ENCODE measurements around the gene LRRN2. TPM values are rescaled to one million over a fixed set of nuclear protein-coding genes. Genes with fewer than 3 reads are reported as not detected.

The LRRN2 gene
- total RNA-seq, 4 donors from 2014 or later = 2.0 to 8.6 (median 3.9) TPM

- no peak overlapping the region for H3K4me3 ChIP-seq (replicated peaks in 1 of 3)
- 39 to 45% methylated on average over 5 of the region's 5 CpGs for WGBS, 2 donors
- H3K4me1 ChIP-seq = no peaks in the 10 kb centered on the region
- H3K27ac ChIP-seq = no peak overlapping the region
- TF ChIP-seq POLR2A (IDR thresholded peaks at IDR 0.05) (no peak), CTCF (IDR thresholded peaks at IDR 0.05) (no peak)
- H3K36me3 ChIP-seq = no peaks in the 10 kb centered on the region
- no peak for DNase-seq
- intact Hi-C loops (cut with DNase I) = no loop called here
- no peaks in the 10 kb centered on the region for H3K27me3 ChIP-seq
- no peaks in the 10 kb centered on the region for H3K9me3 ChIP-seq
Observed at GRCh38 chr1:204703268-204703664, 17.7 kb upstream of the LRRN2 start.

- no peaks in the 10 kb centered on the region for H3K4me1 ChIP-seq
- intact Hi-C loops (cut with DNase I) = no loop called here
- no peak overlapping the region for H3K27ac ChIP-seq
- no peaks in the 10 kb centered on the region for H3K27me3 ChIP-seq
- no peak for DNase-seq
- 56 to 64% methylated on average over 6 to 8 of the region's 8 CpGs for WGBS, 2 donors
- TF ChIP-seq POLR2A (IDR thresholded peaks at IDR 0.05) = no peak
- no peak for TF ChIP-seq CTCF (IDR thresholded peaks at IDR 0.05)
- H3K36me3 ChIP-seq = no peaks in the 10 kb centered on the region
- H3K9me3 ChIP-seq = no peaks in the 10 kb centered on the region
- H3K4me3 ChIP-seq (replicated peaks in 1 of 3) = no peak overlapping the region
Observed at GRCh38 chr1:204702552-204703267, 17.2 kb upstream of the LRRN2 start.

GRCh38 chr1:204701229-204701628 lies 15.7 kb upstream of the LRRN2 start:
- 92 to 93% methylated on average over 3 of the region's 3 CpGs for WGBS, 2 donors
- no peaks in the 10 kb centered on the region for H3K36me3 ChIP-seq
- DNase-seq = no peak
- H3K4me3 ChIP-seq (replicated peaks in 1 of 3) = no peak overlapping the region
- intact Hi-C loops (cut with DNase I) = no loop called here
- no peak for TF ChIP-seq POLR2A (IDR thresholded peaks at IDR 0.05)
- no peaks in the 10 kb centered on the region for H3K4me1 ChIP-seq
- no peaks in the 10 kb centered on the region for H3K27me3 ChIP-seq
- H3K9me3 ChIP-seq = no peaks in the 10 kb centered on the region
- no peak overlapping the region for H3K27ac ChIP-seq

GRCh38 chr1:204697893-204698292 lies 12.4 kb upstream of the LRRN2 start:
- intact Hi-C loops (cut with DNase I) = no loop called here
- Histone ChIP-seq H3K27me3 (no peaks in the 10 kb centered on the region), H3K4me1 (no peaks in the 10 kb centered on the region), H3K9me3 (no peaks in the 10 kb centered on the region), H3K4me3 (replicated peaks in 1 of 3) (no peak overlapping the region), H3K27ac (no peak overlapping the region), H3K36me3 (no peaks in the 10 kb centered on the region)
- no peak for TF ChIP-seq CTCF (IDR thresholded peaks at IDR 0.05)
- TF ChIP-seq POLR2A (IDR thresholded peaks at IDR 0.05) = no peak
- DNase-seq = no peak
- WGBS, 2 donors = 81 to 91% methylated on average over 5 of the region's 5 CpGs

GRCh38 chr1:204696606-204697005 lies 11.1 kb upstream of the LRRN2 start:
- 91 to 93% methylated on average over 17 of the region's 17 CpGs for WGBS, 2 donors
- H3K9me3 ChIP-seq = no peaks in the 10 kb centered on the region
- TF ChIP-seq POLR2A (IDR thresholded peaks at IDR 0.05) (no peak), CTCF (IDR thresholded peaks at IDR 0.05) (no peak)
- DNase-seq = no peak
- H3K27me3 ChIP-seq = no peaks in the 10 kb centered on the region
- no peak overlapping the region for H3K27ac ChIP-seq
- no peaks in the 10 kb centered on the region for H3K4me1 ChIP-seq
- no peaks in the 10 kb centered on the region for H3K36me3 ChIP-seq
- intact Hi-C loops (cut with DNase I) = no loop called here
- H3K4me3 ChIP-seq (replicated peaks in 1 of 3) = no peak overlapping the region
